CD4-positive, alpha-beta T cell treated with Interleukin-10 for 1 hour (primary cell): ENCODE measurements around the gene STK36.
A peak's percentile ranks its signal among the peaks of the same experiment; 100 is the strongest.

Source experiments
- DNase-seq: peaks from one replicate; pipeline ENCODE4 v3.0.0-alpha.2; 2020

STK36 gene

GRCh38 chr2:218671654-218672566 lies at the start of gene STK36, which contains the start of gene RNF25:
STK36 (plus strand) TSS chr2:218672086; CDS start chr2:218672830, 744 bp downstream.
RNF25 (minus strand) TSS chr2:218672002; CDS start chr2:218671970, 32 bp downstream.
- peak; percentile 84 for DNase-seq

GRCh38 chr2:218622606-218623365 lies 49.1 kb upstream of the STK36 start:
- no peak for DNase-seq

- no peak for DNase-seq
These were observed 48.5 kb upstream of the STK36 start for GRCh38 chr2:218623366-218623705.

- DNase-seq, result no peak
These were observed 45.5 kb upstream of the STK36 start for GRCh38 chr2:218626369-218626768.

GRCh38 chr2:218627939-218628338 lies 43.9 kb upstream of the STK36 start:
- no peak for DNase-seq

GRCh38 chr2:218631837-218632236 lies 40.0 kb upstream of the STK36 start:
- no peak for DNase-seq

- no peak for DNase-seq
These were observed 36.2 kb upstream of the STK36 start for GRCh38 chr2:218635719-218636118.

GRCh38 chr2:218638372-218638771 lies 33.5 kb upstream of the STK36 start:
- no peak for DNase-seq

GRCh38 chr2:218642121-218642656 lies 29.7 kb upstream of the STK36 start:
- DNase-seq, result no peak

GRCh38 chr2:218642786-218643185 lies 29.1 kb upstream of the STK36 start:
- DNase-seq, result no peak

GRCh38 chr2:218643751-218644310 lies 28.1 kb upstream of the STK36 start:
- DNase-seq, result no peak

- no peak for DNase-seq
These were observed 27.2 kb upstream of the STK36 start for GRCh38 chr2:218644721-218645120.

- DNase-seq, result no peak
These were observed 26.8 kb upstream of the STK36 start for GRCh38 chr2:218645126-218645525.

- DNase-seq, result peak; percentile 60
These were observed 23.6 kb upstream of the STK36 start for GRCh38 chr2:218648088-218648786.

GRCh38 chr2:218648787-218649100 lies 23.1 kb upstream of the STK36 start:
- no peak for DNase-seq

GRCh38 chr2:218655751-218656150 lies 16.1 kb upstream of the STK36 start:
- no peak for DNase-seq

GRCh38 chr2:218658671-218659257 lies 13.1 kb upstream of the STK36 start:
- DNase-seq, result peak; percentile 50

GRCh38 chr2:218659258-218659987 lies 12.5 kb upstream of the STK36 start, which contains the start of the genes BCS1L and ZNF142:
BCS1L (plus strand) TSS chr2:218659683; CDS start chr2:218660988, 1,305 bp downstream.
ZNF142 (minus strand) TSS chr2:218659623; CDS start chr2:218656429, 3,194 bp downstream.
- peak; percentile 93 for DNase-seq

GRCh38 chr2:218659988-218660358 lies 11.9 kb upstream of the STK36 start:
- no peak for DNase-seq

GRCh38 chr2:218662377-218662776 lies 9.5 kb upstream of the STK36 start:
- DNase-seq, result no peak

GRCh38 chr2:218662827-218663226 lies 9.1 kb upstream of the STK36 start:
- no peak for DNase-seq

GRCh38 chr2:218663901-218664300 lies 8.0 kb upstream of the STK36 start:
- no peak for DNase-seq
